HG02610 (cell line): Measurements from ENCODE around the gene CACUL1.
"Not testable (repeated sequence)": the region's sequence is repeated elsewhere in the genome, so short reads cannot be mapped to it uniquely, and the experiment has no call there.

ENCODE experiments used
- ATAC-seq: cut with Tn5 transposase; IDR thresholded peaks from one replicate; pipeline ENCODE4 v1.9.1; 2021; ENCODE audit warnings: mild to moderate bottlenecking, moderate library complexity; ENCODE audit not compliant: unreplicated experiment

Gene CACUL1

GRCh38 chr10:118769898-118770600 is 15.3 kb upstream of the CACUL1 start:
- no peak for ATAC-seq

- no peak for ATAC-seq
Observed at GRCh38 chr10:118768041-118768919, 13.5 kb upstream of the CACUL1 start.

- no peak for ATAC-seq
Observed at GRCh38 chr10:118767297-118768040, 12.7 kb upstream of the CACUL1 start.

GRCh38 chr10:118764195-118764594 is 9.4 kb upstream of the CACUL1 start:
- ATAC-seq, result no peak

GRCh38 chr10:118763202-118763988 is 8.6 kb upstream of the CACUL1 start:
- no peak for ATAC-seq

- no peak for ATAC-seq
Observed at GRCh38 chr10:118760265-118760664, 5.5 kb upstream of the CACUL1 start.

GRCh38 chr10:118758449-118758848 is 3.7 kb upstream of the CACUL1 start:
- ATAC-seq, result no peak

GRCh38 chr10:118754229-118754555 is 578 bp downstream of the CACUL1 start:
- ATAC-seq, result peak; percentile 9

GRCh38 chr10:118753331-118754228 is 1.2 kb downstream of the CACUL1 start:
- ATAC-seq, result peak; percentile 11

- no peak for ATAC-seq
Observed at GRCh38 chr10:118752409-118752808, 2.4 kb downstream of the CACUL1 start.

GRCh38 chr10:118751265-118751664 is 3.5 kb downstream of the CACUL1 start:
- no peak for ATAC-seq

- ATAC-seq, result no peak
Observed at GRCh38 chr10:118748041-118748440, 6.7 kb downstream of the CACUL1 start.

- no peak for ATAC-seq
Observed at GRCh38 chr10:118746246-118746645, 8.5 kb downstream of the CACUL1 start.

GRCh38 chr10:118745056-118745455 is 9.7 kb downstream of the CACUL1 start:
- no peak for ATAC-seq

- ATAC-seq, result not testable (repeated sequence)
Observed at GRCh38 chr10:118744346-118744918, 10.3 kb downstream of the CACUL1 start.

GRCh38 chr10:118742782-118743181 is 12.0 kb downstream of the CACUL1 start:
- ATAC-seq, result no peak

- ATAC-seq, result no peak
Observed at GRCh38 chr10:118742032-118742431, 12.7 kb downstream of the CACUL1 start.

- ATAC-seq, result no peak
Observed at GRCh38 chr10:118738406-118738805, 16.4 kb downstream of the CACUL1 start.

GRCh38 chr10:118737603-118738302 is 17.0 kb downstream of the CACUL1 start:
- no peak for ATAC-seq
